ENCODE data around the gene MDH1B. TPM values are rescaled to one million over a fixed set of nuclear protein-coding genes. Genes with fewer than 3 reads are reported as not detected.
"Not testable (repeated sequence)": the region's sequence is repeated elsewhere in the genome, so short reads cannot be mapped to it uniquely, and the experiment has no call there.

Gene MDH1B
- total RNA-seq = 0.09 and 0.32 TPM in 2 replicates

GRCh38 chr2:206765242-206766056, at the start of gene MDH1B, which contains the start of gene FASTKD2:
TSS of gene MDH1B (minus strand) at chr2:206765328. CDS start at chr2:206765271, 57 bp downstream.
TSS of gene FASTKD2 (plus strand) at chr2:206765606. CDS start at chr2:206766694, 1,088 bp downstream.
- intact Hi-C loops (cut with micrococcal nuclease) = loop anchor here (1.0 to 10.0 kb wide), 9 partner anchors 94 to 1502 kb away; partner anchors contain the start of genes CCNYL1, CREB1, EEF1B2 and INO80D

- intact Hi-C loops (cut with micrococcal nuclease) = no loop called here
These were observed 49.4 kb upstream of the MDH1B start for GRCh38 chr2:206814498-206814897.

GRCh38 chr2:206812471-206812870, 47.3 kb upstream of the MDH1B start:
- intact Hi-C loops (cut with micrococcal nuclease) = not testable (repeated sequence)

- intact Hi-C loops (cut with micrococcal nuclease) = not testable (repeated sequence)
These were observed 42.5 kb upstream of the MDH1B start for GRCh38 chr2:206807624-206808023.

GRCh38 chr2:206805887-206806607, 40.9 kb upstream of the MDH1B start:
- intact Hi-C loops (cut with micrococcal nuclease) = no loop called here

- intact Hi-C loops (cut with micrococcal nuclease) = loop anchor here (5.0 kb wide), 1 partner anchor 178 kb away; no protein-coding TSS in a partner anchor
These were observed 39.2 kb upstream of the MDH1B start for GRCh38 chr2:206804326-206804725.

GRCh38 chr2:206802654-206803514, 37.8 kb upstream of the MDH1B start:
- intact Hi-C loops (cut with micrococcal nuclease) = loop anchor here (5.0 kb wide), 1 partner anchor 179 kb away; no protein-coding TSS in a partner anchor

- intact Hi-C loops (cut with micrococcal nuclease) = loop anchor here (2.0 to 5.0 kb wide), 4 partner anchors 181 to 551 kb away; no protein-coding TSS in a partner anchor
These were observed 36.5 kb upstream of the MDH1B start for GRCh38 chr2:206801418-206802189.

GRCh38 chr2:206800506-206801417, 35.6 kb upstream of the MDH1B start:
- intact Hi-C loops (cut with micrococcal nuclease) = loop anchor here (1.0 to 5.0 kb wide), 5 partner anchors 182 to 675 kb away; no protein-coding TSS in a partner anchor

- intact Hi-C loops (cut with micrococcal nuclease) = no loop called here
These were observed 34.0 kb upstream of the MDH1B start for GRCh38 chr2:206799083-206799482.

GRCh38 chr2:206798000-206798399, 32.9 kb upstream of the MDH1B start:
- intact Hi-C loops (cut with micrococcal nuclease) = no loop called here

- intact Hi-C loops (cut with micrococcal nuclease) = no loop called here
These were observed 32.2 kb upstream of the MDH1B start for GRCh38 chr2:206797376-206797775.

- intact Hi-C loops (cut with micrococcal nuclease) = no loop called here
These were observed 27.5 kb upstream of the MDH1B start for GRCh38 chr2:206792645-206793044.

- intact Hi-C loops (cut with micrococcal nuclease) = no loop called here
These were observed 25.3 kb upstream of the MDH1B start for GRCh38 chr2:206790311-206790935.

- intact Hi-C loops (cut with micrococcal nuclease) = loop anchor here (5.0 kb wide), 1 partner anchor 392 kb away; no protein-coding TSS in a partner anchor
These were observed 19.6 kb upstream of the MDH1B start for GRCh38 chr2:206784559-206785353.

- intact Hi-C loops (cut with micrococcal nuclease) = loop anchor here (5.0 kb wide), 1 partner anchor 391 kb away; no protein-coding TSS in a partner anchor
These were observed 18.6 kb upstream of the MDH1B start for GRCh38 chr2:206783718-206784117.

- intact Hi-C loops (cut with micrococcal nuclease) = loop anchor here (1.0 to 5.0 kb wide), 2 partner anchors 87 to 388 kb away; no protein-coding TSS in a partner anchor
These were observed 15.5 kb upstream of the MDH1B start for GRCh38 chr2:206780671-206781070.

- intact Hi-C loops (cut with micrococcal nuclease) = no loop called here
These were observed 11.3 kb upstream of the MDH1B start for GRCh38 chr2:206776432-206776831.
